Sigmoid colon (tissue), 7 donors: ENCODE results near the gene RASSF10. TPM values are rescaled to one million over a fixed set of nuclear protein-coding genes. Genes with fewer than 3 reads are reported as not detected.

Experiments used
- DNase-seq: peaks from one replicate; pipeline ENCODE4 v3.0.0-alpha.2; 2019
- H3K27ac ChIP-seq, 4 donors: fragments of 200-600 bp; sonication (generic); one replicate each; pipeline ENCODE4 v1.5.1; 2016 to 2019; ENCODE audit warnings: mild to moderate bottlenecking in 1 of 4
- H3K27me3 ChIP-seq, 3 donors: fragments of 200-600 bp; sonication (generic); one replicate each; pipeline ENCODE4 v1.5.1; 2019; ENCODE audit warnings: mild to moderate bottlenecking in 1 of 3
- H3K36me3 ChIP-seq, 4 donors: fragments of 200-600 bp; sonication (generic); one replicate each; pipeline ENCODE4 v1.5.1; 2016 to 2019
- H3K4me1 ChIP-seq, 4 donors: fragments of 200-600 bp; sonication (generic); one replicate each; pipeline ENCODE4 v1.5.1; 2017 to 2019
- H3K4me3 ChIP-seq, 4 donors: fragments of 200-600 bp; sonication (generic); one replicate each; pipeline ENCODE4 v1.5.1; 2017 to 2019; ENCODE audit warnings: mild to moderate bottlenecking in 2 of 4, moderate library complexity in 1 of 4
- H3K9me3 ChIP-seq, 4 donors: fragments of 200-600 bp in 3 of 4; sonication (generic) in 3 of 4; one replicate each; pipeline versions ENCODE4 v1.5.1 to v1.6.1; 2013 to 2019
- EP300 ChIP-seq, 4 donors: sonication (generic); formaldehyde crosslinking; IDR thresholded peaks; one replicate each; pipeline ENCODE4 v1.6.1; 2017; ENCODE audit warnings: antibody characterized with exemption in 4 of 4
- POLR2A ChIP-seq, 2 donors: fragments of 450-650 bp; IDR thresholded peaks; one replicate each; pipeline ENCODE4 v1.6.1; 2016; ENCODE audit warnings: antibody characterized with exemption in 2 of 2, mild to moderate bottlenecking in 2 of 2, moderate library complexity in 2 of 2
- POLR2AphosphoS5 ChIP-seq, 4 donors: sonication (generic); formaldehyde crosslinking; IDR thresholded peaks; one replicate each; pipeline ENCODE4 v1.6.1; 2017; ENCODE audit warnings: antibody characterized with exemption in 4 of 4
- WGBS, 2 donors: extraction: QIAGEN DNeasy Blood & Tissue Kit; methylation state at CpG; one replicate each; pipeline ENCODE4 v1.1.7; 2013; 5-methylcytosine and 5-hydroxymethylcytosine counted together
- intact Hi-C: fragments of 100-400 bp; cut with DNase I; formaldehyde crosslinking; loops from one replicate; pipeline ENCODE4 v1.15.1; 2023
- polyA plus RNA-seq, 3 donors: library from polyadenylated mRNA; stranded (reverse); fragments of 200-250 nt; gene quantifications; one replicate each; pipeline ENCODE4 v1.2.3, GENCODE V29; 2013
- total RNA-seq, 4 donors: library from RNA; depleted of rRNA; stranded (reverse); fragments of >200 nt; gene quantifications; one replicate each; pipeline ENCODE4 v1.1.0, GENCODE V29; 2016
- TF ChIP-seq, protein P1 (sequence below), 4 experiments: fragments of 450-650 bp in 3 of 4; fragments of 200-600 bp in 1 of 4; IDR thresholded peaks; one replicate each; pipeline ENCODE4 v1.5.1; 2016 to 2019; ENCODE audit warnings: antibody characterized with exemption in 4 of 4, mild to moderate bottlenecking in 3 of 4, moderate library complexity in 2 of 4
- donor health status: healthy with polysubstance abuse.
- donor health status: Bipolar disorder and iron deficiency.
- donor health status: healthy.

Gene RASSF10
- total and polyA plus RNA-seq, 7 donors: under 0.01 to 0.60 (median 0.38) TPM; not detected in 3

DNA sequence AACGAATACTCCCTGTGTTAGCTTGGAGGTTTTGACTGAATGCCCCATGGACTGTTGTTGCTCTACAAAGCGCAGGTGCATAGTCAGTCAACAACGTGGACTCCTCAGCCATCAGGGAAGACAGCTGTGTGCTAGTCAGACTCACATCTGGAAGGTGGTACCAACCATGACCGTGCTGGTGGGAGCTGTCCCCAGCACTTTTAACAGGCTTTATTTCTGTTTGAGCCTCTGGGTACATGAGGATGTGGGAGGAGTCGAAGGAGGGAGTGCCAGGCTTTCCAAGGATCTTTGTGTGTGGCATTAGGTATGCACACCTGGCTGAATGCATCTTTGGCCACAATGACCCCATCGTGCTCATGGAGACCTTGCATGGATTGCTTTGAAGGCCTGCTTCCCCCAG lies 6.6 kb downstream of the RASSF10 start:
- peaks cover 1 to 38% (median 6%) of the 10 kb centered on the region in 3 donors for H3K27me3 ChIP-seq
- no peaks in the 10 kb centered on the region for H3K9me3 ChIP-seq
- H3K4me1 ChIP-seq: peaks cover 0 to 6% (median under 1%) of the 10 kb centered on the region in 4 donors
- H3K4me3 ChIP-seq: no peak overlapping the region
- no peak for DNase-seq
- no peaks in the 10 kb centered on the region for H3K36me3 ChIP-seq
- no peak overlapping the region for H3K27ac ChIP-seq
- intact Hi-C loops: no loop called here
- TF ChIP-seq, protein P1, sequence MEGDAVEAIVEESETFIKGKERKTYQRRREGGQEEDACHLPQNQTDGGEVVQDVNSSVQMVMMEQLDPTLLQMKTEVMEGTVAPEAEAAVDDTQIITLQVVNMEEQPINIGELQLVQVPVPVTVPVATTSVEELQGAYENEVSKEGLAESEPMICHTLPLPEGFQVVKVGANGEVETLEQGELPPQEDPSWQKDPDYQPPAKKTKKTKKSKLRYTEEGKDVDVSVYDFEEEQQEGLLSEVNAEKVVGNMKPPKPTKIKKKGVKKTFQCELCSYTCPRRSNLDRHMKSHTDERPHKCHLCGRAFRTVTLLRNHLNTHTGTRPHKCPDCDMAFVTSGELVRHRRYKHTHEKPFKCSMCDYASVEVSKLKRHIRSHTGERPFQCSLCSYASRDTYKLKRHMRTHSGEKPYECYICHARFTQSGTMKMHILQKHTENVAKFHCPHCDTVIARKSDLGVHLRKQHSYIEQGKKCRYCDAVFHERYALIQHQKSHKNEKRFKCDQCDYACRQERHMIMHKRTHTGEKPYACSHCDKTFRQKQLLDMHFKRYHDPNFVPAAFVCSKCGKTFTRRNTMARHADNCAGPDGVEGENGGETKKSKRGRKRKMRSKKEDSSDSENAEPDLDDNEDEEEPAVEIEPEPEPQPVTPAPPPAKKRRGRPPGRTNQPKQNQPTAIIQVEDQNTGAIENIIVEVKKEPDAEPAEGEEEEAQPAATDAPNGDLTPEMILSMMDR (IDR thresholded peaks at IDR 0.05): no peak
- TF ChIP-seq POLR2A (IDR thresholded peaks at IDR 0.05) (no peak), POLR2AphosphoS5 (IDR thresholded peaks at IDR 0.05) (no peak), EP300 (IDR thresholded peaks at IDR 0.05) (no peak)
- 20 to 60% methylated on average over 6 of the region's 6 CpGs for WGBS, 2 donors

DNA sequence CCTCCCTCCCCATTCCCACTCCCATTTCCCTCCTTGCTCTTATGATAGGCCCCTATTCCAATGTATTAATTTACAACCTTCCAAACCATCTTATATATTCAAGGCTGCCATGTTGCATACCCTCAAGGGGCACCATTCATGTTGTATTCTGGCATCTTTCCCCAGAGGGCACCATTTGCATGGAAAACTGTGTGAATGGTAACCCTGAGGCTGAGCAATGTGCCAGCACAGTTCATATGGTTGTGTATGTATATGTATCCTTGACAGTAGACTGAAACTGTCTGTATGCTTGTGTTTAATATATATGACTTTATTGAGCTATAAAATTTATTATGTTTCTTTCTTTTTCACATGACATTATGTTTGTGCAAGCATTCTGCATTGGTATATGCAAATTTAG lies 7.3 kb downstream of the RASSF10 start:
- H3K4me1 ChIP-seq: peaks cover 0 to 2% (median 0%) of the 10 kb centered on the region in 4 donors
- no peak overlapping the region for H3K27ac ChIP-seq
- no peak for DNase-seq
- no peaks in the 10 kb centered on the region for H3K36me3 ChIP-seq
- no peak for TF ChIP-seq EP300 (IDR thresholded peaks at IDR 0.05)
- TF ChIP-seq, protein P1 (IDR thresholded peaks at IDR 0.05): no peak
- TF ChIP-seq POLR2AphosphoS5 (IDR thresholded peaks at IDR 0.05): no peak
- no peak for TF ChIP-seq POLR2A (IDR thresholded peaks at IDR 0.05)
- peaks cover 0 to 32% (median 2%) of the 10 kb centered on the region in 3 donors for H3K27me3 ChIP-seq
- H3K9me3 ChIP-seq: no peaks in the 10 kb centered on the region
- intact Hi-C loops: no loop called here
- H3K4me3 ChIP-seq: no peak overlapping the region

DNA sequence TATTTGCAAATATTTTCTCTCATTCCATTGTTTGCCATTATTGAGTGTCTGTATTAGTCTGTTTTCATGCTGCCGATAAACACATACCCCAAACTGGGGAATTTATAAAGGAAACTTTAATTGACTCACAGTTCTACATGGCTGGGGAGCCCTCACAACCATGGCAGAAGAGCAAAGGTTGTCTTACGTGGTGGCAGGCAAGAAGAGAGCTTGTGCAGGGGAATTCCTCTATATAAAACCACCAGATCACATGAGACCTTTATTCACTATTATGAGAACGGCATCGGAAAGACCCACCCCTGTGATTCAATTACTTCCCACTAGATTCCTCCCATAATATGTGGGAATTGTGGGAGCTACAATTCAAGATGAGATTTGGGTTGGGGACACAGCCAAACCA lies 10.2 kb downstream of the RASSF10 start:
- intact Hi-C loops: no loop called here
- WGBS, 2 donors: 82 to 83% methylated on average over 4 of the region's 4 CpGs
- no peak overlapping the region for H3K27ac ChIP-seq
- DNase-seq: no peak
- no peaks in the 10 kb centered on the region for H3K4me1 ChIP-seq
- H3K27me3 ChIP-seq: peaks cover 0 to 4% (median 0%) of the 10 kb centered on the region in 3 donors
- H3K4me3 ChIP-seq: no peak overlapping the region
- TF ChIP-seq, protein P1 (IDR thresholded peaks at IDR 0.05): no peak
- TF ChIP-seq POLR2AphosphoS5 (IDR thresholded peaks at IDR 0.05): no peak
- no peak for TF ChIP-seq POLR2A (IDR thresholded peaks at IDR 0.05)
- H3K36me3 ChIP-seq: no peaks in the 10 kb centered on the region
- no peaks in the 10 kb centered on the region for H3K9me3 ChIP-seq

DNA sequence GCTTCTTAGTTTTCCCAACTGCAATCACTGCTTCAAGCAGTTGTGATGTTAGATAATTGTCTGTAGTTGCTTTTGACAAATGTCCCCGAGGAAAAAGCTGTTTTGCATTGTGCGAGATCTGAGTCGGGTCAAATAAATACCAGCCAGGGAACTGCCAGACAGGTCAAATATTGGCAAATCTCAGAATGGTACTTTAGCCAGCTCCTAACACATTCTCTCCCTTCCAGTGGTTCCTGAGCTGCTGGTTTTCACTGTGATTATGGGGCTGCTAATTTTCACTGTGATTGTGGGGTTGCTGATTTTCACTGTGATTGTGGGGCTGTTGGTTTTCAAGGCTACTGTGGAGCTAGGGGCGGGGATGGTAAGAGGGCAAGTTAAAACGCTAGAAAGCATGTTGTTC lies 14.3 kb downstream of the RASSF10 start:
- H3K27ac ChIP-seq: no peak overlapping the region
- H3K36me3 ChIP-seq: no peaks in the 10 kb centered on the region
- H3K4me3 ChIP-seq: no peak overlapping the region
- H3K27me3 ChIP-seq: peaks cover 0 to 7% (median 0%) of the 10 kb centered on the region in 3 donors
- H3K4me1 ChIP-seq: no peaks in the 10 kb centered on the region
- TF ChIP-seq EP300 (IDR thresholded peaks at IDR 0.05) (no peak), POLR2A (IDR thresholded peaks at IDR 0.05) (no peak), POLR2AphosphoS5 (IDR thresholded peaks at IDR 0.05) (no peak)
- TF ChIP-seq, protein P1 (IDR thresholded peaks at IDR 0.05): no peak
- WGBS, 2 donors: 81 to 86% methylated on average over 5 of the region's 5 CpGs
- intact Hi-C loops: no loop called here
- no peak for DNase-seq
- no peaks in the 10 kb centered on the region for H3K9me3 ChIP-seq

DNA sequence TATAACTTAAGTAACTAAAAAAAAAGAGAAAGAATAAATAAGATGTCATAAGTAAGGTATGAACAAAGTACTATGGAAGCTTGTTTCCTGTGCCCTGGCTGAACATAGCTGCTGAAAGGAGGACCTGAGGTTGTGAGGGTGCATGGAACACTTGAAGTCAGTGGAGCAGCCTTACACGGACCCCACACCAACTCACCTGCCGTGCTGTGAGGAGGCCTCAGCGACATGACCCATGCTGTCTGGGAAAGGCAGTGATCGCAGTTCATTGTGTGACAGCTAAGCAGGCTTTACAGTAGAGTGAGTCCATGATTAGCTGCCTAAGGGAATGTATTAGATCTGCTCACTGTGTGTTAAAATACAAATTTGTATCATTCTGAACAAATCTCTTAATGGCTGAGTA lies 17.6 kb downstream of the RASSF10 start:
- intact Hi-C loops: no loop called here
- Histone ChIP-seq H3K4me3 (no peak overlapping the region), H3K4me1 (no peaks in the 10 kb centered on the region), H3K27ac (no peak overlapping the region), H3K9me3 (no peaks in the 10 kb centered on the region), H3K36me3 (no peaks in the 10 kb centered on the region), H3K27me3 (peaks cover 0 to 7% (median 0%) of the 10 kb centered on the region in 3 donors)
- DNase-seq: no peak
- TF ChIP-seq EP300 (IDR thresholded peaks at IDR 0.05): no peak
- TF ChIP-seq POLR2AphosphoS5 (IDR thresholded peaks at IDR 0.05): no peak
- TF ChIP-seq, protein P1 (IDR thresholded peaks at IDR 0.05): no peak
- TF ChIP-seq POLR2A (IDR thresholded peaks at IDR 0.05): no peak
- 94 to 95% methylated on average over 4 of the region's 4 CpGs for whole genome bisulfite sequencing, 2 donors
